ENCODE measurements around the gene ADGRF4.
"Not testable (repeated sequence)": the region's sequence is repeated elsewhere in the genome, so short reads cannot be mapped to it uniquely, and the experiment has no call there.

ADGRF4 gene

GRCh38 chr6:47734831-47735481, 36.6 kb downstream of the ADGRF4 start:
- no peak for DNase-seq (ENCODE audit: low spot score)

- no peak for DNase-seq (ENCODE audit: low spot score)
Observed at GRCh38 chr6:47736083-47736700, 37.8 kb downstream of the ADGRF4 start.

DNA sequence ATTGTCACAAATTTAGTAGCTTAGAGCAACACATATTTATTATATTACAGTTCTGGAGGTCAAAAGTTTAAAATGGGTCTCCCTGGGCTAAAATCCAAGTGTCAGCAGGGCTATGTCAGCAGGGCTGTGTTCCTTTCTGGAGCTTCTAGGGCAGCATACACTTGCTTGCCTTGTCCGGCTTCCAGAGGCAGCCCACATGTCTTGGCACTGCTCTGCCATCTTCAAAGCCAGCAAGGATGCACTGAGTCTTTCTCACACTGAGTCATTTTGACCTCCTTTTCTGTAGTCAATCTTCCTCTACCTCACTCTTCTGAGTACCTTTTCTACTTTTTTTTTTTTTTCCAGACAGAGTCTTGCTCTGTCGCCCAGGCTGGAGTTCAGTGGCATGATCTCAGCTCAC, 39.0 kb downstream of the ADGRF4 start:
- DNase-seq (ENCODE audit: low spot score), result no peak

GRCh38 chr6:47740714-47741113, 42.3 kb downstream of the ADGRF4 start:
- no peak for DNase-seq (ENCODE audit: low spot score)

DNA sequence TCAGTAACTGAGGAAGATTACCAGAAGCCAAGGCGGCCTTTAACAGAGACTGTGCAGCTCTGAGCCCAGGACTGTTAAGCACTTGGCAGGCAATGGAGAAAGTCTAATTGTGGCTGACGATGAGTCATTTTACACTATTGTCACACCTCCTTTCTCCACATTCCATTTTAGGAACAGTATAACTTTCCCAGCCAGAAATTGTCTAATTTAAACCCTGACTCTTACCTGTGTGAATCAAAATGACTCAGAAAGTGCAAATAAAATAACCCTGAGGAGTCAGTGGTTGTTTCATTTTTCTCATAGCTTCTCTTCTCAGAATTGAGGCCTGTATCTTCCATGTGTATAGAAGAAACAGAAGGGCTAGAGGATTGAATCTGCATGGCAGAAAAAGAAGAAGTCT, 43.4 kb downstream of the ADGRF4 start:
- DNase-seq (ENCODE audit: low spot score), result no peak

GRCh38 chr6:47743744-47744143, 45.4 kb downstream of the ADGRF4 start:
- no peak for DNase-seq (ENCODE audit: low spot score)

DNA sequence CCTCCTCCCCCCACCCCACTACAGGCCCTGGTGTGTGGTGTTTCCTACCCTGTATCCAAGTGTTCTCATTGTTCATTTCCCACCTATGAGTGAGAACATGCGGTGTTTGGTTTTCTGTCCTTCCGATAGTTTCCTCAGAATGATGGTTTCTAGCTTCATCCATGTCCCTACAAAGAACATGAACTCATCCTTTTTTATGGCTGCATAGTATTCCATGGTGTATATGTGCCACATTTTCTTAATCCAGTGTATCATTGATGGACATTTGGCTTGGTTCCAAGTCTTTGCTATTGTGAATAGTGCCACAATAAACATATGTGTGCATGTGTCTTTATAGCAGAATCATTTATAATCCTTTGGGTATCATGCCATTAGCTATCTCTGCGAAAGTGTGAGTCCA, 46.9 kb downstream of the ADGRF4 start:
- DNase-seq (ENCODE audit: low spot score), result not testable (repeated sequence)

- DNase-seq (ENCODE audit: low spot score), result no peak
Observed at GRCh38 chr6:47749757-47750156, 51.4 kb downstream of the ADGRF4 start.

DNA sequence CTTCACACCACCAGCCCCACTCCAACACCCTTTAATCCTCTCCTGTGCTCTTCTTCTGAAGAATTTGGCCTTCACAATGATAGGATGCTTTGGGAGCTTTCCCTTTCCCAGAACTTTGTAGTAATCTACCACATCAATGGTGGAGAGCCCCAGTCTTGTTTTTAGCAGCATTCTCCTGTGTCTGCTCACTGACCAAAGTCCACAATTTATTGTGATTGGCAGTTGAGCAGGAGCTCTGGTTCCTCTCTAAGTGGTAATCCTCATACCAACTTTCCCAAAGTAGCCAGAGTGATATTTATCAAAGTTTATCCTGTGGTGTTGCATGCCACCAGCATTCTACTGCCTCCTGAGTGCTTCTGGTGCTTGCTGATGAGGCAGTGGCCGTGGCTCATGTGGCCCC, 54.4 kb downstream of the ADGRF4 start:
- no peak for DNase-seq (ENCODE audit: low spot score)

DNA sequence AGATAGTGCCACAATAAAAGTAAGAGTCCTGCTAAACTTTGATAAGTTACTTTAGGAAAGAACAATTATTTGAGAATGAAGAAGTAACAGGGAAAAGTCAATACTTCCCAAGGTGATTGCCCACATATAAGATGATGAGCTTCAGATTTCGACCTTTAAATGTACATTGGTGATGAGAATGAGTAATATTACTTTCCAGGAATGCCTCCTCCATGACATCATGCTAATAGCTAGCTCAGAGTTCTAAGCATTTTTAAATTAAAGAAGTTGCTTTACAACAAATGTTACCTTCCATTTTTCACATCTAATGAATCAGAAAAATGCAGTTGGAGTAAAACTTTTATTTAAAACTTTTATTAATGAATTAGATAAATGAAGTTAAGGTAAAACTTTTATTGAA, 61.0 kb downstream of the ADGRF4 start:
- no peak for DNase-seq (ENCODE audit: low spot score)

- DNase-seq (ENCODE audit: low spot score), result no peak
Observed at GRCh38 chr6:47762502-47762901, 64.1 kb downstream of the ADGRF4 start.

GRCh38 chr6:47766445-47766844, 68.1 kb downstream of the ADGRF4 start:
- no peak for DNase-seq (ENCODE audit: low spot score)

GRCh38 chr6:47767102-47767501, 68.7 kb downstream of the ADGRF4 start:
- DNase-seq (ENCODE audit: low spot score), result no peak

DNA sequence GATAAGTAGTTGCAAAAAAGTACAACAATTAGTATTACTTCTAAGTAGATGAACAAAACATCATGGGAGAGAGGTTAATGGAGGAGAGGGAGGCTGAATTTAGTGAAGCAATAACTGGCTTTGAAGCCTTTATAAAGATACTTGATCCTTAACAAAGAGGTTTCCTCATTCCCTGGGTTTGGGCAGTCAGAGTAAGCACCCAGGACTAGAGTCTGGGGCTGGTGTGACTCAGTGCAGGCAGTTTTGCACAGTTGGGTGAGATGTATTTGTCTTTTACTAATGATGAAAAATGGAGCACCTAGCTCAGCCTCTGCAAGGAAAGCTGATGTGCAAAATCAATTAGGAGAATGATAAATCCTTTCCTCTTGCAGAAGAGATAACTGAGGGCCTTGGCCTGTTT, 71.6 kb downstream of the ADGRF4 start:
- no peak for DNase-seq (ENCODE audit: low spot score)
